Measurements from ENCODE around the gene KIF3B.

DNA sequence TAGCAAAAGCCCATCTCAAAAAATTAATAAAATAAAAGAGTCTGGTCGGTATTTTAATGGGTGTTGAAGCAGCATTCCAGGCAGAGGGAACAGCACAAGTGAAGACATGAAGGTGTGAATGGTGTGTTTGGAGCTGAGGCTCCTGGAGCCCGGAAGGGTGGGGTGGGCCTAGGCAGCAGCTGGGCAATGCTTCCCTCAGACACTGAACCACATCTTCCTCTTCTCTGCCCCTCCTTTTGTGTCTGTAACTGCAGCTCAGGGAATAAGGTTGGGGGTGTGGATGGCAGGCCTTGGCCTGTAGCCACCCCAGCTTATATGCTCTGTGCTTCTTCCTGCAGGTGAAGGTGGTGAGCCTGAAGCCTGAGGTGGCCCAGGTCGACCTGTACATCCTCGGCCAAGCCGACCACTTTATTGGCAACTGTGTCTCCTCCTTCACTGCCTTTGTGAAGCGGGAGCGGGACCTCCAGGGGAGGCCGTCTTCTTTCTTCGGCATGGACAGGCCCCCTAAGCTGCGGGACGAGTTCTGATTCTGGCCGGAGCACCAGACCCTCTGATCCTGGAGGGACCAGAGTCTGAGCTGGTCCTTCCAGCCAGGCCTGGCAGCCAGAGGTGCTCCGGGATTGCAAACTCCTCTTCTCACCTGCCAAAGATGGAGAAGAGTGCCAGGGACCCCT, 43.2 kb upstream of the KIF3B start:
- TF ChIP-seq CTCF (IDR thresholded peaks at IDR 0.05; ENCODE audit: insufficient read depth, low read length): no peak
- no peak for TF ChIP-seq POLR2AphosphoS5 (IDR thresholded peaks at IDR 0.05; ENCODE audit: low read depth)
- TF ChIP-seq SPI1 (IDR thresholded peaks at IDR 0.05; ENCODE audit: borderline replicate concordance, low read depth): peak; percentile 15; the same call in 1 of the 2 replicates
- no peak for TF ChIP-seq GABPA (IDR thresholded peaks at IDR 0.05; ENCODE audit: low read depth)

Data from HL-60 (cell line).